GM21786 (cell line): ENCODE data around the gene FRMD4A.
"Not testable (repeated sequence)": the region's sequence is repeated elsewhere in the genome, so short reads cannot be mapped to it uniquely, and the experiment has no call there.

ENCODE experiments used
- ATAC-seq: cut with Tn5 transposase; IDR thresholded peaks from one replicate; pipeline ENCODE4 v1.9.1; 2021; ENCODE audit not compliant: unreplicated experiment

Gene FRMD4A

DNA sequence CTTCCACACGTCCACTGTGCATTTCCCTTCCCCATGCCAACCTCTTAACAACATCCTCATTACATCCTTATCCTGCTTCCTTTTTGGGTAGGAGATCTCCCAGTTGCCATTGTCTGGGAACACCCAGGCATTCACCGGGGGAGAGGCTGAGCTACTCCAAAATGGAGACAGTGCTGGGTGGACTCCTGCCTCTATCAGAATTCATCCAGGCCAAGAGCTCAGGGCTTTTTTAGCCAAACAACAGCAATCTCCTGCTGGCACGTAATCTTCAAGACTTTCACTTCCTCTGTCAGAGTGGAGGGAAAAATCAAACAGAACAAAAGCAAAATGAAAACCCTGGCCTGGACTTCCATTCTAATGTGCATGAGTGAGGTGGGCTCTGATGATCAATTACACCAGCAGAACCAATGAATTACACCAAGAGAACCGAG lies 499.0 kb downstream of the FRMD4A start:
- ATAC-seq, result no peak

DNA sequence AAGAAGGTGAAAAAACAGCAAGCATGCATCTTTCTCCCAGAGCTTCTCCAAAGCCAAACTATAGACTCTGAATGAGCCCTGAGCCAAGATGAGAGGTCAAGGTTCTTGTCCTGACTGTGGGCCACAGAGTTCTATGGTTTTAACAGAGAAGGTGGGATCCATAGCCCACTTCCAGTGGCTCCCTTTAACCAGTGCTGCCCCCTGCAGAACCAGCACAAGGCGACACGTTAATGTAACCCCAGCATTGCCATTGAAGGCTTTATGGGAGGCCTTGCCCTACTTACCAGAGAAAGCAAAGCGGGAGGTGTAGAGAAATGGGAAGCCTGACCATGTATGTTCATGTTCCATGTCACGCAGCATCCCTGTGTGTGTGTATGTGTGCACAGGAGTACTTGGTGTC lies 500.3 kb downstream of the FRMD4A start:
- no peak for ATAC-seq

DNA sequence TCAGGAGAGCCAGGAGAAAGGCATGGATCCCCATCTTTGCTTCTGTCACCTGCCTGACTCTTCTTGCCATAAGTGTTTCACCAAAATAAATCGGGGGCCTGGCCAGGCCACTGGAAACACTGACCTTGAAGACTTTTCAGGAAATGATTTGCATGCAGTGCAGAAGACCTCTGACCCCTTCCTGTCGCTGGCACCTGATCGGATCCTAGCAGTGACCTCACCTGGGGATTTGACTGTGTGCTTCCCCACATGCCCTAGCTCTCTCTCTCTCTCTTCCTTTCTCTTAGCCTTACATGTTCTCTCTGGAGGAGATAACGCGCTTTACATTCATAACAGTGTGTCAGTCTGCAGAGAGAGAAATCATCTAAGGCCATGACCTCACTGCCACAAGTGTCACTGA lies 500.9 kb downstream of the FRMD4A start:
- ATAC-seq, result no peak

DNA sequence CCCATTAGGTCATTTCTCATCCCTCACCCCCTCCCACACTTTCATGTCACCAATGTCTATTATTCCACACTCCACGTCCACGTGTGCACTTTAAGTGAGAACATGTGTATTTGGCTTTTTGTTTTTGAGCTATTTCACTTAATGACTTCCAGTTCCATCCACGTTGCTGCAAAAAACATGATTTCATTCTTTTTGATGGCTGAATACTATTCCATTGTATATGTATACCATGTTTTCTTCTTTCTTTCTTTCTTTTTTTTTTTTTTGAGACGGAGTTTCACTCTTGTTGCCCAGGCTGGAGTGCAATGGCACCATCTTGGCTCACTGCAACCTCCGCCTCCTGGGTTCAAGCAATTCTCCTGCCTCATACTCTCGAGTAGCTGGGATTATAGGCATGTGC lies 502.4 kb downstream of the FRMD4A start:
- ATAC-seq, result not testable (repeated sequence)

DNA sequence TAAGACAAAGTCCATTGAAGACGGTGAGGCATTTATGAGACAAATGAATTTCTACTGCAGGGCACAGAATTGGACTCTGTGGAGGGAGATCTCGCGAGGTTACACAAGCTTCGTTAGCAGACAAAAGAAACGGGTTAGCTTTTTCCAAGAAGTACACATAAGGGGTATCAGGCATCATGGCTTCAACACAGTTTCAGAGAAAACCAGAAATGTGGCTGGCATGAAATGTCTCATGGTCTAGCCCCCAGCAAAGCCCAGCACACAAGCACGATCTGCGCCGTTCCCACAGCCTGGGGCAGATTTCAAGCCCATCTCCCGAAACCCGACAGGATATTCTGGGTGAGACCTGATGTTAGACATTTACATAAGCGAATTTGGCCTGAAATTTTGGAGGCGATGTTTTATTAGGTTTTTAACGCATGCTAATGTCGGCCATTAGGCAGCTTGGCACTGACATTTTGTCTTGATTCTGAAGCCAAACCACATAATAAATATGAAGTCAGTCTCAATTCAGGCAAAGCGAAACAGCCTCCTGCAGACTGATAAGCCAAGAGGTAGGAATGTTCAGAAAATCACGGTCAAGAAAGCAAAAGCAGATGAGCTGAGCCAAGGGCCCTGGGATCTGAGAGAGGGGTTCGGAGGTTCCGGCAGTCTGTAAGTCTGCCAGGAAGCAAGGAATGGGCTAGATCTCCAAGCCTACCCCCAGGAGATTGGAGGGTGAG lies 503.5 kb downstream of the FRMD4A start:
- ATAC-seq, result no peak

DNA sequence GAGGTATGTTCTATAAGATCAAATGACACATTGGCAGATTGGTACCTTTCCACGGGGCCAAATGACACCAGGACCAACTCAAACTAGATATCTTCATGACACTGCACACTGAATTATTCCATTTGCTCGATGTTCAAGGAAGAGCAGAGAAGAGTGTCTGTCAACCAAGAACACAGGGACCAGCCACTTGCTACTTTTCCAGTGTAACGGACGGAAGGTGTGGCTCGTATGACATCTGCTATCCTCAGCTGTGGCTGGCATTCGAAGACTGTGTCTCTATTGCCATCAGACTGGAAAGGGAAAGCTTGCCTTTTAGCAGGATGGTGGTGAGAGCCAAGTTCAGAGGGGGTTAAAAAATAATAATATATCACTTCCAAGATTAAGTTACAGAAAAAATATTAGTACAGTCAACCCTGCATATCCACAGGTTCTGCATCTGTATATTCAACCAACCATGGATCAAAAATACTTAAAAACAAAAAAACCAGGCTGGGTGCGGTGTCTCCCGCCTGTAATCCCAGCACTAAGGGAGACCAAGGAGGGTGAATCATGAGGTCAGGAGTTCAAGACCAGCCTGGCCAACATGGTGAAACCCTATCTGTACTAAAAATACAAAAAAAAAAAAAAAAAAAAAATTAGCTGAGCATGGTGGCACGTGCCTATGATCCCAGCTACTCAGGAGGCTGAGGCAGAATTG lies 506.9 kb downstream of the FRMD4A start:
- no peak for ATAC-seq

DNA sequence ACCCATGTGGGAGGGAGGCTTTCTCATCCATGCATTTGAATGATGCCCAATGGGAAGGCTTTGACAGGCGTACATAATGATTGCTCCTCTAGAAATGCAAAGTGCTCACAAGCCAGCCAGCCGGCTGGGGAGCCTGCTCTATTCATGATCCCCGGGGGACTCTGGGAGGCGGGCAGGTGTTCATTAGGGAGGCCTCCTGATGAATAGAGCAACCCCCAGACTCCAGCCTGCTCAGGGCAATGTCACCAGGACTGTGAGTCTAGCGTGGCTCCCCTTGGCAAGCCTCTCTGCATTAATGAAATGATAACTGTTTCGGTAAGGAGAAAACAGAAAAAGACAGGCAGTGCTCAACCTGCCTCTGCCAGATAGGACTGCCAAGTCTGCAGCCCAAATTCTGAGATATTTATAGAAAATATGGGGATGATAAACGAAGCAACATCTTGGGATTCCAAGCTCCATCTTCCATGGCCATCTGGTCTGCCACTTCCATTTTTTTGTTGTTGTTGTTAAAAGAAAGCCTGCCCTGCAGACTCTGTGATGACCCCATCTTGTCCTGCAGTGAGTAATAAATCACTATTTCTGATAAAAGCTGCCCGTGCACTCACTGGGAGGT lies 507.5 kb downstream of the FRMD4A start:
- no peak for ATAC-seq

DNA sequence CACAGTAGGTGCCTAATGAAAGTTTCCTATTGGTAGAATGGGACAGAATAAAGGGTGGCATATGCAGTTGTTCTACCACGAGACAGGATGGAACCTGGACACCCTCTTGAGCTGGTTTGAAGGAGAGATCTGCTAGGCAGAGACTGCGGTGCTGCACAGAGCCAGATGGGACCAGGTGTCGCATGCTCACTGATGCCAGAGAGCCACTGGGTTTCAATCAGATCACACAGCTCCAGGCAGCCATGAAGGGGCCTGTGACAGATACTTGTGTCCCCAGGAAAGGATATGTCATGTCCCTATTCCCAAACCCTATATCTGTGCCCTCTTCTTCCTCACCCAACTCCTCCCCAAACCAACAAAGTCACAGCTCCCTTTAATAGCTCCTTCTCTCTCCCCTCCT lies 508.2 kb downstream of the FRMD4A start:
- ATAC-seq, result no peak

DNA sequence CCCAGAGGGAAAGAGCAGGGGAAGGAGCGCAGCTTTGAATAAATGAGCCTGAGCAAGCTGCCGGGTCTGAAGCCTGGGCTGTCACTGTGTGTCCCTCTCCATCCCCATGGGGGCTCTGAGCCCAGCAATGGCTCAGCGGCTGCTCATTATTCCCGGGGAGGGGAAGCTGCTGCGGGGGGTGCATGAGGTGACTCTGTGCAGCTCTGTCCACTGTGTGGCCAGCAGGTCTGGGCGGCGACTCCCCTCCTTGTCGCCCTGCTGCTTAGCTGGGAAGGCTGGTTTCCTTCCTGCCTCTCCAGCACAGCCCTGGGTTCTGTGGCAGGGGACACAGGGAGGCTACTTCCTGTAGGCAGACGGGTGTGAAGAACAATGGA lies 509.8 kb downstream of the FRMD4A start:
- ATAC-seq, result no peak

DNA sequence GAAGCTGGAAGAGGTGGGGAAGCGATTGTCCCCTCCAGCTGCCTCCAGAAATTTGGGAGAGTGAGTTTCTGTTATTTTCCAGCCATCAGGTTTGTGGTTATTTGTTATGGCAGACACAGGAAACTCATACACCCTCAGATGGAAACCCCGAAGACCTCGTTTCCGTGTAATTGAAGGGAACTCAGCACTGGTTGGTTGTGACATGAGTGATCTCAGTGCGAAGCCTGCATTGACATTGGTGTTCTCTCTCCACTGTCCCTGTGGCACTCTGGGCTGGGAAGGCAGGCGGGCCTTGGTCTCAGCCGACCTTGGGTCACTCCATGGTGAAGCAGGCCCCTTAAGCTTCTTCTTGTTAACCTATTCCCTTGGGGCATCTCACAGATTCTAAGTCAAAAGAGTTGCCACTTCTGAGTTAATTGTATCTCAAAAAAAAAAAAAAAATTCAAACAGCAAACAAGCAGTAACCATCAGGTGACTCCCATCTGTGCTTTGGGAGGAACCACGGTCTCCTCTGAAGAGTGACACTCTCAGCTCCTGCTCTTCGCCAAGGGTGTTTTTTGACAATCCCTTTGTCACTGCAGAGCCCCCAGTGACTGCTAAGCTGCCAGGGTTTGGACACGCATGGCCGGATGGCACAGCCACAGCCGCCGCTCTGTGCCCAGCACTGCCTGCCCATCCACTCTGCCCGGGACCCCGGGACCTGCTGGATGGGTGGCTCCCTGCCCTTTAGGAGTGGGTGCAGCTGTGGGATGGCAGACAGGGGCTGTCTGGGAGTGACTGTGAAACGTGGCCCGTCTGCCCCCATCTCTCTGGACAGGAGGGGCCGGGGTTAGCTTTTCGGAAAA lies 510.4 kb downstream of the FRMD4A start:
- ATAC-seq, result no peak

DNA sequence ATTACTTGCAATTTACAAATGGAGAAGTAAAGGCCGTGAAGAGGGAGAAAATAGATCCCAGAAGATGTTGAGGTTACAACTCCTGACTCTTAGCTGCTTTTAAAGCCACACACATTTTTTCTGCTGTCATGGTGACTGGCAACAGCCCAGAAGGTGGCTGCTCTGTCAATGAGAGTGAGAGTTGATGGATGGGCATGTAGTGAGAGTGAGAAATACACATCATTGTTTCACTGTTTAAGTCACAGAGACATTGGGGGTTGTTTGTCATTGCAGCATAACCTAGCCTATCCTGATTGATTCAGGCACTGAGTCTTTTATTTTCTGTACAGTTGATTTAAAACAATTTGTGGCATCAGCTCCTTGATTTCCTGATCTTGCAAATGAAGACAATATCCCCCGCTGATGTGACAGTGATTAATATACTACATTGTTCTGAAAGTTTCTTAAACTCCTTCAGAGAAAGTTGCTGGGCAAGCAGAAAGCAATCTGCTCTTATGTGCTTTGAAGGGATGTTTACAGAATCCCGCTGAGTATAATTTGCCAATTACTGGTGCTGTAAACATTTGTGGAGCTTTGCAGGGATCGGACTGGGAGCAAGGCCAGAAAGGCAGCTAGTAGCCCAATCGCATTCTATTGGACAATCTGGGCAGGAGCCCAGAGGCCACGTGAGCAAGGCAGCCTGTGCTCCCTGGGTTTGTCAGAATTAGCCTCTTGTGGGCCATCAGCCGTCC lies 514.4 kb downstream of the FRMD4A start:
- no peak for ATAC-seq

DNA sequence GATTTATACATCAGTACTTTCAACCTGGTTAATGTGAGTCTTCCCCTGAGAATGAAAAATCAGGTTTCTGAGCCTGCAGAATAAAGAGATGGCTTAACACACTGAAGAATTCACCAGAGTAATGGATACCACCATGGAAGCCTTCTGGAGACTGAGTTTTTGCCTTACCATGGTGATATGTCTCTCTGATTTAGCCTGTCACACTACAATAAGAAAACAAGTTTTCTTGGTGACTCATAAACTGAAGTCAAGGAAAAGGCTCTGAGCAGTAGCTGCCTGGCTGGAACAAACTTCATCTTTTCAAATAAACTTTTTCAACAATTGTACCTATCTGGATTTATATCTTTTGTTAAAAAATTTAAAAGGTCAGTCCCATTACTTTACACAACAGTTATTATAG lies 515.0 kb downstream of the FRMD4A start:
- no peak for ATAC-seq

DNA sequence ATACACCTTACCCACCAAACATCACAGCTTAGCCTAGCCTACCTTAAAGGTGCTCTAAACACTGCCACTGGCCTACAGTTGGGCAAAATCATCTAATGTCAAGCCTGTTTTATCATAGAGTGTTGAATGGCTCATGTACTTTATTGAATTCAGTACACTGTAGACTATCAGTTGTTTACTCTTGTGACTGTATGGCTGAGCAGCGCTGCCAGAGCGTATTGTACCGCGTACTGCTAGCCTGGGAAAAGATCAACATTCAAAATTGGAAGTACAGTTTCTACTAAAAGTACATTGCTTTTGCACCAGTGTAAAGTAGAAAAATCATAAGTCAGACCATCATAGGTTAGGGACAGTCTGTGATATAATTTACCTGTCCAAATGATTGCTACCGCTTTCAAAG lies 517.2 kb downstream of the FRMD4A start:
- no peak for ATAC-seq

DNA sequence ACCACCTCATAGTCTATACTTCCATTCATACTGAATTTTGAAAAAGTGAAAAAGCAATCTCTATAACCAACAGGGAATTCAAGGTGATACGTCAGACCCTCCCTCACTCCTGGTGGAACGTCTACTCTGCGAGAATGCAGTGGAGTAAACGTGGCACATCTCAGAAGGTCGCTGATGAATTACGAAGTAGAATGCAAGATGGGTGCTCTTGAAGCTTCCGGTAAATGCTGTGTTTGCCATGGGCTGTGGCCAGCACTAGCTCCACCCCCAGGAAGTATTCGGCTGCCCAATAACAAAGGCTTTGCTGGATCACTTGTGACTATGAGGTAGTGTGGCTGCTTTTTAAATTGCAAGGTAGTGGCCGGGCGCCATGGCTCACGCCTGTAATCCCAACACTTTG lies 517.9 kb downstream of the FRMD4A start:
- no peak for ATAC-seq

DNA sequence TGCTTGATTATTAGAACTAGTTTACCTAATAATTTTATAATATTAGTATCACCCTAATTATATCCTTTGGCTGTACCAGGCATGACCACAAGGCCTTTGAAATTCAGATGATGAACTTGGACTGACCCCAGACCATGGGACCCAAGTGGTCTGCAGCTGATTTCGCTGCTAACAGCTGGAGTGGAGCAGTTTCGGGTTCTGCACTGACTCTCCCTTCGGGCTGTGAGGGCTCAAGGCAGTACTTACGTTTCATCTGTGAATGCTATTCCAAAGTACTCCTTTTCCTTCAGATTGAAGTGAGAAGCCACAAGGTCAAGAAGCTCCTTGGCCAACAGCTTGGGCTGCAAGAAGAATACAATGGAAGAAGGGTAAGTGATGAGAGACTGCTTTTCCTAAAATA lies 520.2 kb downstream of the FRMD4A start:
- no peak for ATAC-seq

DNA sequence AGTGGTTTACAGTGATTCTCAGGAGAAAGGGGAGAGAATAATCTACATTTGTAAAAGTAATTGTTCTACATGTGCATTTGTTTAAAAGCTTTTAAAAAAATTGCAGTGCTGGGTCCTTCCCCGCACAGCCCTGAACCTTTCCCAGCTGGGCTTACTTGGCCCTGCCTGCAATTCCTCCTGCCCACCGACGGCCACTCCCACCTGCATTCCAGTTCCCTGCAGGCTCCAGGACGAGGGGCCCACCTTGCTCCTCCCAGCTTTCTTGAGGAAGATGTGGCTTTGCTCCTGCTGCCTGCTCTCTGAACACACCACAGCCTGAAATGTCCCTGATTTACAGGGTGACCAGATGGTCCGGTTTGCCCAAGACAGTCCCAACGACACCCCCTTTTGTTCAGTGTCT lies 521.3 kb downstream of the FRMD4A start:
- ATAC-seq, result no peak

DNA sequence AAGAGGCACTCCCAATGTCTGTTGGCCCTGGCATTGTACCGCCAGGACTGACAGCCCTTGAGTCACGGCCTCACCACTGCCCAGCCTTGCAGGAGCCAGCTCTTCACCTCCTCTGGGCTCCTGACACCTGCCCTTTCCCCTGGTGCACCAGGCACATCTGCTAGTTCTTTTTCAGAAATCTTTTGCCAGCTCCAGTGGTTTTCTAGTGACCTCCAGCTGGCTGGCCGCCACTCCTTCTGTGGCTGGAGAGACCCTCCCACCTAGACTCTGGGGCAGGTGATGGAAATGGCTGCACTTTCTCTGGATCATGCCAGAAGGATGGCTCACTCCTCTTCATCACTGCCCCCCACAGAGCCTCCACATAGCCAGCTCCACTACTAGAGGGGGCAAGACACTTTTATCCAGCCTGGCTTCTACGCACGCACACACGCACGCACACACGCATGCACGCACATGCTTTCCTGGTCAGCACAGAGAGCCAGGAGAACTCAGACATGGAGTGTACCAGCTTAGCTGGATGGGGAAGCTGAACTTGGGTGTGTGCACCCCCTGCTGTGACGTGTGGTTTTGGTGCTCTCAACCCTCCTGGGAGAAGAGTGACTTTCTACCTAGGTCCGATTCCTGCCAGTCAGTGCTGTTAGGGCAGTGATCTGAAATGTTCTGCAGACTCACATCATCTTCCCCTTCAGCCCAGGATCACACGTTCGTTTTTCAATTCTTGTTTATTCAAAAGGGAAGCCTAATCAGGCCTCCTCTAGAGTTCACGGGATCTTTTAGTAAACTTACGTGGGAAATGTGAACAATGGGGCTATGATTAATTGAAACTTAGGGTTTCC lies 522.0 kb downstream of the FRMD4A start:
- peak; percentile 76 for ATAC-seq

DNA sequence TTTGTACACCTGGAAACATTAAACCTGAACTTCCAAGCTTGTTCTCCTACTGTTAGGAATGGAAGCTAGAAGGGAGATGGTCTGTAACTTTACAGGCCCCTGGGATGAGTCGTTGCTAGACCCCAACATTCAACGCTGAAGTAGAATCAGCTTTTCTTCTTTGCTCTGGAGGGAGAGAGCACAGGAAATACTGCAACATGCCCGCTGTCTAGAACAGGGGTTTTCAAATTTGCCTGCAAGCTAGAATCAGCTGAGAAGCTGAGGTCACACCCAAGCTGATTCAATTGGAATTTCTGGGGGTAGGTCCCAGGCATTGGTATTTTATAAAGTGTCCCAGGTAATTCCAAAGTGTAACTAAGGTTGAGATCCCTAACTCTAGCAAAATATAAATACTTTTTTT lies 524.3 kb downstream of the FRMD4A start:
- ATAC-seq, result no peak

DNA sequence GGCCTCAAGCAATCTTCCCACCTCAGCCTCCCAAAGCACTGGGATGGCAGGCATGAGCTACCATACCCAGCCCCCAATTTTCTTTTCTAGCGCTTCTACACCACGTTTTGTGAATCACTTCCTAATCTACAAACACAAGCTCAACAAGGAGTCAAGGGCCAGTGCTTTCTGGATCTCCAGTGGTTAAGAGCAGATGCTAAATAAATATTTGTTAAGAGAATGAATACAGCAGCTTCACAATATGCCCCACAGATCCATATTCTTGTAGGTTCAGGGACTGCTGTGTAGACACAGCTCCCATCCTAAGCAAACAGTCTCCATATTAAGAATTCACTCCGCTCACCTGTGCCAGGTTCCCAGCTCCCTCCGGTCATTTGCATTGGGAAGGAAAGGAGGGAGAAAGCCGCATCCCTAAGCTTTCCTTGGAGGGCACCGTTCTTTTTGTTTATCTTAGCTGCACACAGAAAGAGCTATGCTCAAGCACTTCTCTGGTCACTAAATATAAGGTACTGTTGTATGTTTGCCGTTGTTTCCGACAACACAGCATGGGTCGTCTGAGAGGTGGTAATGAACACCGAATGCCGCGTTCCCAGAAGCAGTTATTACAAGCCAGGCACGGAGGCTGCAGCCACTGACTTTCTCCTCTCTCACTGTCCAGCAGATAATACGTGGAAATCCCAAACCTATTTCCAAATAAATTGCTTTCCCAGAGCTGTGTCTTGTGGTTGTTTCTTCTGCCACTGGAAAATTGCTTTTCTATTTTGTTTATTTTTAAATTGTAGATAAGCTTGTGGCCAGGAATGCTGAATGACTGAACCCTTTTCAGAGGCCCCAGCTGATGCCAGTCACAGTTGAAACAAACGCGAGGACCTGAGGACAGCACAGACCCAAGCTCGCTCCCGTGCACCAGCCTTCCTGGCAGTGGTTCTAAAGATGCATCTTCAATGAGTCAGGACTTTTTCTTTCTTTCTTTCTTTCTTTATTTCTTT lies 526.9 kb downstream of the FRMD4A start:
- ATAC-seq, result no peak
